Gastroesophageal sphincter (tissue), 3 donors: ENCODE data around the gene VAV3.

ENCODE experiments used
- CTCF ChIP-seq, 4 experiments: fragments of 200-600 bp in 2 of 4; fragments of 450-650 bp in 2 of 4; sonication (generic) in 1 of 4; IDR thresholded peaks; one replicate each; pipeline ENCODE4 v1.5.1; 2017 to 2019; ENCODE audit warnings: antibody characterized with exemption in 4 of 4, mild to moderate bottlenecking in 2 of 4, moderate library complexity in 2 of 4
- EP300 ChIP-seq: sonication (generic); formaldehyde crosslinking; IDR thresholded peaks from one replicate; pipeline ENCODE4 v1.6.1; 2017; ENCODE audit warnings: antibody characterized with exemption, mild to moderate bottlenecking
- POLR2A ChIP-seq, 2 donors: fragments of 450-650 bp; IDR thresholded peaks; one replicate each; pipeline ENCODE4 v1.6.1; 2017; ENCODE audit warnings: antibody characterized with exemption in 2 of 2, mild to moderate bottlenecking in 2 of 2, moderate library complexity in 1 of 2

GRCh38 chr1:107541412-107541811 is 423.6 kb downstream of the VAV3 start:
- no peak for TF ChIP-seq POLR2A (IDR thresholded peaks at IDR 0.05)
- no peak for TF ChIP-seq CTCF (IDR thresholded peaks at IDR 0.05)
- no peak for TF ChIP-seq EP300
